Measurements from ENCODE around the gene FBXW11. TPM values are rescaled to one million over a fixed set of nuclear protein-coding genes. Genes with fewer than 3 reads are reported as not detected.

FBXW11 gene
- polyA plus RNA-seq, 1 donor from 2014 or later = 103 TPM

DNA sequence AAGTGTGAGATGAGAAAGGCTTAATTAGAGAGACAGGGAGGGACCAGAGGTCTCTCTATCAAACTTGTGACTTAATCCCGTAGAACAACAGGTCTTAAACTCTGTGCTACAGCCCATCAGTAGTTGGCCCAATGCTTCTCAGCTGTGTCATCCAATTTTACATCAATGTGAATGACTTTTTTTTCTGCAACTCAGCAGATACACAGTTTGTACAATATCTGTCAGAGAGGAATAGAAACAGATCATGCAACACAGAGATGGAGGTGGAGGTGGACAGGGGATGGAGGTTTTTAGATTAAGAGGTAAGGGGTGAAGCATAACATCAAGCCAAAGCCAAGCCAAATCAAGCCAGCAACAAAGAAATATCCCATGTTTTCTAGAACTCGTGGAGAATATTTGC is 43.0 kb downstream of the FBXW11 start:
- no peaks in the 10 kb centered on the region for H3K36me3 ChIP-seq (ENCODE audit: insufficient read depth, low read length)
- H4K20me1 ChIP-seq (ENCODE audit: insufficient read depth) = peaks cover 3% of the 10 kb centered on the region
- H3K4me3 ChIP-seq (ENCODE audit: low read length) = no peak overlapping the region
- no peak for TF ChIP-seq REST (IDR thresholded peaks at IDR 0.05; ENCODE audit: borderline replicate concordance)
- TF ChIP-seq SMC3 (conservative IDR thresholded peaks at IDR 0.05; ENCODE audit: poor library complexity) = no peak
- TF ChIP-seq, protein P1, sequence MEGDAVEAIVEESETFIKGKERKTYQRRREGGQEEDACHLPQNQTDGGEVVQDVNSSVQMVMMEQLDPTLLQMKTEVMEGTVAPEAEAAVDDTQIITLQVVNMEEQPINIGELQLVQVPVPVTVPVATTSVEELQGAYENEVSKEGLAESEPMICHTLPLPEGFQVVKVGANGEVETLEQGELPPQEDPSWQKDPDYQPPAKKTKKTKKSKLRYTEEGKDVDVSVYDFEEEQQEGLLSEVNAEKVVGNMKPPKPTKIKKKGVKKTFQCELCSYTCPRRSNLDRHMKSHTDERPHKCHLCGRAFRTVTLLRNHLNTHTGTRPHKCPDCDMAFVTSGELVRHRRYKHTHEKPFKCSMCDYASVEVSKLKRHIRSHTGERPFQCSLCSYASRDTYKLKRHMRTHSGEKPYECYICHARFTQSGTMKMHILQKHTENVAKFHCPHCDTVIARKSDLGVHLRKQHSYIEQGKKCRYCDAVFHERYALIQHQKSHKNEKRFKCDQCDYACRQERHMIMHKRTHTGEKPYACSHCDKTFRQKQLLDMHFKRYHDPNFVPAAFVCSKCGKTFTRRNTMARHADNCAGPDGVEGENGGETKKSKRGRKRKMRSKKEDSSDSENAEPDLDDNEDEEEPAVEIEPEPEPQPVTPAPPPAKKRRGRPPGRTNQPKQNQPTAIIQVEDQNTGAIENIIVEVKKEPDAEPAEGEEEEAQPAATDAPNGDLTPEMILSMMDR (IDR thresholded peaks at IDR 0.05; ENCODE audit: poor library complexity, severe bottlenecking) = no peak
- no peak for TF ChIP-seq POLR2AphosphoS5 (IDR thresholded peaks at IDR 0.05)
- TF ChIP-seq TAF1 (IDR thresholded peaks at IDR 0.05; ENCODE audit: low read depth) = no peak
- peaks cover 49% of the 10 kb centered on the region for H3K79me2 ChIP-seq (replicated peaks; ENCODE audit: insufficient read depth, low read length)
- no peaks in the 10 kb centered on the region for H3K9me2 ChIP-seq (ENCODE audit: insufficient read depth, low read length)
- no peaks in the 10 kb centered on the region for H3K9me3 ChIP-seq (ENCODE audit: low read length)
- H3K9ac ChIP-seq (ENCODE audit: low read length) = no peak overlapping the region
- H3K27ac ChIP-seq (ENCODE audit: low read length) = no peak overlapping the region
- H3K27me3 ChIP-seq (ENCODE audit: insufficient read depth, low read depth, low read length) = no peaks in the 10 kb centered on the region
- no peaks in the 10 kb centered on the region for H3F3A ChIP-seq (ENCODE audit: insufficient read depth, low read length, poor library complexity, severe bottlenecking)
- H2AFZ ChIP-seq (ENCODE audit: low read depth, low read length) = no peak overlapping the region
- H3K4me2 ChIP-seq (ENCODE audit: low read length) = no peak overlapping the region

DNA sequence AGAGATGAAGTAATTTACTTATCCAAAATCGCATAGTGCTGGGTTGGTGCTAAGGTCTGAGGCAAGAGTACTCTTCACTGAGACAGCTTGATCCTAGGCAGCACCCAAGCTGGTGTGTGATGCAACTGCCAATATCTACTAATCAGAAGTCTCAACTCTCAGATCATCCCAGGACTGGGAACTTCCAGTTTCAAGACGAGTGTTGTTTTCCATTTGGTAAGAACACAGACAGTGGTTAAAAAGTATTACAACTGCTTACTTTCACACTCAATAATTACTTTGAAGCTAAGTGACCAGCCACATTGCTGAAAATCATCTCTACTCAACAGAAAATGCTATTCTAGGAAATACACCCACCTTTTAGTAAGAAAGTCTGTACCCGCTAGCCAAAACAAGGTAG is 45.3 kb downstream of the FBXW11 start:
- no peaks in the 10 kb centered on the region for H3K36me3 ChIP-seq (ENCODE audit: insufficient read depth, low read length)
- H3K4me3 ChIP-seq (ENCODE audit: low read length) = no peak overlapping the region
- H3K9ac ChIP-seq (ENCODE audit: low read length) = no peak overlapping the region
- H3K4me2 ChIP-seq (ENCODE audit: low read length) = no peak overlapping the region
- no peak overlapping the region for H2AFZ ChIP-seq (ENCODE audit: low read depth, low read length)
- no peaks in the 10 kb centered on the region for H3K27me3 ChIP-seq (ENCODE audit: insufficient read depth, low read depth, low read length)
- H4K20me1 ChIP-seq (ENCODE audit: insufficient read depth) = no peaks in the 10 kb centered on the region
- no peaks in the 10 kb centered on the region for H3F3A ChIP-seq (ENCODE audit: insufficient read depth, low read length, poor library complexity, severe bottlenecking)
- no peaks in the 10 kb centered on the region for H3K9me2 ChIP-seq (ENCODE audit: insufficient read depth, low read length)
- no peak for TF ChIP-seq EP300 (conservative IDR thresholded peaks at IDR 0.05; ENCODE audit: poor library complexity, severe bottlenecking)
- H3K27ac ChIP-seq (ENCODE audit: low read length) = no peak overlapping the region
- no peaks in the 10 kb centered on the region for H3K9me3 ChIP-seq (ENCODE audit: low read length)
- H3K79me2 ChIP-seq (replicated peaks; ENCODE audit: insufficient read depth, low read length) = peaks cover 67% of the 10 kb centered on the region

- Histone ChIP-seq H3F3A (ENCODE audit: insufficient read depth, low read length, poor library complexity, severe bottlenecking) (no peaks in the 10 kb centered on the region), H3K4me2 (ENCODE audit: low read length) (no peak overlapping the region), H3K9me3 (ENCODE audit: low read length) (no peaks in the 10 kb centered on the region), H3K27ac (ENCODE audit: low read length) (no peak overlapping the region), H3K27me3 (ENCODE audit: insufficient read depth, low read depth, low read length) (no peaks in the 10 kb centered on the region), H3K9me2 (ENCODE audit: insufficient read depth, low read length) (no peaks in the 10 kb centered on the region), H3K4me3 (ENCODE audit: low read length) (no peak overlapping the region), H2AFZ (ENCODE audit: low read depth, low read length) (no peak overlapping the region), H4K20me1 (ENCODE audit: insufficient read depth) (no peaks in the 10 kb centered on the region), H3K9ac (ENCODE audit: low read length) (no peak overlapping the region), H3K79me2 (replicated peaks; ENCODE audit: insufficient read depth, low read length) (peaks cover 78% of the 10 kb centered on the region), H3K36me3 (ENCODE audit: insufficient read depth, low read length) (no peaks in the 10 kb centered on the region)
- TF ChIP-seq SMC3 (conservative IDR thresholded peaks at IDR 0.05; ENCODE audit: poor library complexity) (no peak), POLR2AphosphoS5 (IDR thresholded peaks at IDR 0.05) (no peak), TAF1 (IDR thresholded peaks at IDR 0.05; ENCODE audit: low read depth) (no peak), EZH2 (IDR thresholded peaks at IDR 0.05; ENCODE audit: borderline replicate concordance, insufficient read depth, low read length, poor library complexity, severe bottlenecking) (no peak), EP300 (conservative IDR thresholded peaks at IDR 0.05; ENCODE audit: poor library complexity, severe bottlenecking) (no peak), REST (IDR thresholded peaks at IDR 0.05; ENCODE audit: borderline replicate concordance) (no peak), RAD21 (conservative IDR thresholded peaks at IDR 0.05) (no peak), MXI1 (conservative IDR thresholded peaks at IDR 0.05; ENCODE audit: poor library complexity, severe bottlenecking) (no peak)
- TF ChIP-seq, protein P1 (IDR thresholded peaks at IDR 0.05; ENCODE audit: poor library complexity, severe bottlenecking) = no peak
Measured at GRCh38 chr5:171957591-171958251, 48.7 kb downstream of the FBXW11 start.
